AG09309 (cell line): ENCODE measurements around the gene SLC44A3.

Experiments used
- DNase-seq: peaks from one replicate; pipeline ENCODE4 v3.0.0-alpha.2; 2010; ENCODE audit warnings: low read depth
- H3K4me3 ChIP-seq: 2 replicates; pipeline ENCODE4 v1.5.1; 2011; ENCODE audit warnings: mild to moderate bottlenecking, low read depth, low read length, moderate library complexity; ENCODE audit not compliant: control insufficient read depth
- TF ChIP-seq, protein P1 (sequence below): IDR thresholded peaks from 2 replicates; pipeline ENCODE4 v1.5.1; 2011; ENCODE audit warnings: mild to moderate bottlenecking, low read depth, low read length, inconsistent platforms; ENCODE audit not compliant: insufficient read depth, control insufficient read depth; ENCODE audit errors: missing control alignments

SLC44A3 gene

DNA sequence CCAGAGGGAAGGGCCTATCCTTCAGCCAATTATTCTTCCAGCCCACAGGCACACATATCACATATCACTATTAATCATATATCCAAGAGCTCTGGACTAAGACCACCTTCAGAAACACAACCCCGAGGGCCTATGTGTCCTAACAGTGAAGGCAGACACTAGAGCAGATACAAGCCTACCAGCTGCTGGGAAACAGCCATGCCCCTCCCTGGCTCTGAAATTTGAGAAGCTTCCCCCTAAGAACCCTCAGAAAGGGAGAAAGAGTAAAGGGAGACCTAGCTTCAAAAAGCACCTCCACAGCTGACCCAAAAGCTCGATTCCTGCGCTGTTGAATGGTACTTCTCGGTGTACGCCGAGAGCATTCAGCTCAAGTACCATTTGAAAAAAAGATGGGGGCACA lies 89.3 kb downstream of the SLC44A3 start:
- no peak for DNase-seq
- TF ChIP-seq, protein P1, sequence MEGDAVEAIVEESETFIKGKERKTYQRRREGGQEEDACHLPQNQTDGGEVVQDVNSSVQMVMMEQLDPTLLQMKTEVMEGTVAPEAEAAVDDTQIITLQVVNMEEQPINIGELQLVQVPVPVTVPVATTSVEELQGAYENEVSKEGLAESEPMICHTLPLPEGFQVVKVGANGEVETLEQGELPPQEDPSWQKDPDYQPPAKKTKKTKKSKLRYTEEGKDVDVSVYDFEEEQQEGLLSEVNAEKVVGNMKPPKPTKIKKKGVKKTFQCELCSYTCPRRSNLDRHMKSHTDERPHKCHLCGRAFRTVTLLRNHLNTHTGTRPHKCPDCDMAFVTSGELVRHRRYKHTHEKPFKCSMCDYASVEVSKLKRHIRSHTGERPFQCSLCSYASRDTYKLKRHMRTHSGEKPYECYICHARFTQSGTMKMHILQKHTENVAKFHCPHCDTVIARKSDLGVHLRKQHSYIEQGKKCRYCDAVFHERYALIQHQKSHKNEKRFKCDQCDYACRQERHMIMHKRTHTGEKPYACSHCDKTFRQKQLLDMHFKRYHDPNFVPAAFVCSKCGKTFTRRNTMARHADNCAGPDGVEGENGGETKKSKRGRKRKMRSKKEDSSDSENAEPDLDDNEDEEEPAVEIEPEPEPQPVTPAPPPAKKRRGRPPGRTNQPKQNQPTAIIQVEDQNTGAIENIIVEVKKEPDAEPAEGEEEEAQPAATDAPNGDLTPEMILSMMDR, result no peak
- H3K4me3 ChIP-seq, result no peak overlapping the region

DNA sequence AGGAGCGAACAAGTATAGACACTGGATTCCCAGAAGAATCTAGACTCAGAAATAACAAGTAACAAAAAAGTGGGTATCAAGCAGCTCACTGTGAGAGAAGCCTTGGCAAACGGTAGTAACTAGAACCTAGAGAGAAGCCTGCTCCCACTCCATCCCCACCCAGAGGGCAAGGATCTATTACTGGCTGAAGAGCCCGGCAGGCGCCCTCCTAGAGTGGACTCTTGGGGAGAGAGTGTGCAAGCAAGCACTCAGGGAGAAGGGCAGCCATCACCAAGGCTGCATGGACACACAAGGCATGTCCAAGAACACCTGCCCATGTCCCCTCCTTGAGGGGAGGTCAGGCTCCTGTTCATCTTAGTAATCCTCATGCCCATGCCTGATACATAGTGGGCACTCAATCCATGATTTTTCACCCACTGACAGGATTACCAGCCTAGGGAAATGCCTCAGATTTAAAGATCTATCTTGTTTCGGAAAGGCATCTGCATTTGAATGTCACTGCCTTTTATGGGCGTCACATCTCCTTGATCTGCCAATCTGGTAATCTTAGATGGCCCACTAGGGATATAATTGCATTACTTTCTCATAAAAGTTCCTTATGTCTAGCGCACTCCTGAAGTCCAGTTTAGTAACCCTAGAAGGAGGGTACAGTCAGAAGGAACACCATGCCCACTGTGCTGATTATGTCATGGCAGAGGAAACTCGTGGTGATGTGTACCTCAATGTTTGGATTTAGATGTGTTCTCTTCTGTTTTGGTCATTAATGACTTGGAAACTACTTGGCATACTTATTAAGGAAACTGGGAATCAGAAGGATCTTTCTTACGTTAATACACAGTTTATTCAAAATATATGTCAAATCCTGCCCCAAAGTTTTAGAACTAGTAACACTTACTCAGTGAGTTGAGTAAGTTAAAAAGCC lies 92.4 kb downstream of the SLC44A3 start:
- TF ChIP-seq, protein P1, result no peak
- DNase-seq, result no peak
- H3K4me3 ChIP-seq, result no peak overlapping the region

DNA sequence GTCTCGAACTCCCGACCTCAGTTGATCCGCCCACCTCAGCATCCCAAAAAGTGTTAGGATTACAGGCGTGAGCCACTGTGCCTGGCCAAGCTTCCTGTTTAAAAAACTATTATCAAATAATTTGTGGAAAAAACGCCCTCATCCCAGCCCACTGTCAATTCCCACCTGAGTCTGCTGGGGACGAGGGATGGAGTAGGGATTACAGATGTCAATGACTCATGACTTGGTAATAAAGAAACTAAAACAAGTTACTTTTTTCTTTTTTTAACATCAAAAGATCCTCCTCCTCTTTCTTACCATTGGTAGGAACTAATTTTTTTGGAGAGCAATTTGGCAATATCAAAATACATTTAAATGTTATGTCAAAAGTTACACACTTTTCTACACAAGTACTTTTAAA lies 97.1 kb downstream of the SLC44A3 start:
- TF ChIP-seq, protein P1, result no peak
- no peak overlapping the region for H3K4me3 ChIP-seq
- DNase-seq, result no peak

DNA sequence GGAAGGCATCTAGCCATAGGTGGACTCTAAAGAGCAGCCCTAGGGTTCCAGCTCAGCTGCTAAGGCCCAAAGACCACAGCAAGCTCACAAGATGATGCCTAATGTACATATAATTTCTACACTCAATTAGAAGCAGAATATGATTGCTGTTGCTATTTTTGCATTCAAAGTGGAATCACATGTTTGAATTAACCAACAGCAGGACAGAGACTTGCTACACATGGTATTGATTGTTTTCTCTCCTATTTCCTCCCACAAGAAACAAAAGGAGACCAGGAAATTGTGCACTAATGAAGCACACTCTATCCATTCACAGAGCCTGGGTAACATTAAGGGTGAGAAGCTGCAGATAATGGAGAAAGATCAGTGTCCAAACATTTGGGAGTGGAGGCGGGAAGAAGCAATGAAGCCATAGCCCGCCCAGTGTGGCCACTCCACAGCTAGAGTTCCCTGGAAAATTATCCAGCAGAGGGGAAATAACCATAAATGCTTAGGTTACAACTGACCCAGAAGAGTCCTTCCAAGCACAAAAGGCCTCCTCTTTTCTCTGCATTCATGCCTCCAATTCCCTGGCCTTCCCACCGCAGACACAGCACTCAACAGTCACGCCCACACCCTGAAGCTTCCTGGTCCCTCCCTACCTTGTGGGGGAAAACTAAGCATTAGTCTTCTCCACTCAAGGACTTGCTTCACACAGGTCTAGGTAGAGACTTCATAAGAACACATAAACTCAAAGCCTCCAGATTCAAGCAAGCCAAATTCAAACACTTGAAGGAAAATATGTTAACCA lies 99.3 kb downstream of the SLC44A3 start:
- DNase-seq, result no peak
- no peak overlapping the region for H3K4me3 ChIP-seq
- TF ChIP-seq, protein P1, result no peak

DNA sequence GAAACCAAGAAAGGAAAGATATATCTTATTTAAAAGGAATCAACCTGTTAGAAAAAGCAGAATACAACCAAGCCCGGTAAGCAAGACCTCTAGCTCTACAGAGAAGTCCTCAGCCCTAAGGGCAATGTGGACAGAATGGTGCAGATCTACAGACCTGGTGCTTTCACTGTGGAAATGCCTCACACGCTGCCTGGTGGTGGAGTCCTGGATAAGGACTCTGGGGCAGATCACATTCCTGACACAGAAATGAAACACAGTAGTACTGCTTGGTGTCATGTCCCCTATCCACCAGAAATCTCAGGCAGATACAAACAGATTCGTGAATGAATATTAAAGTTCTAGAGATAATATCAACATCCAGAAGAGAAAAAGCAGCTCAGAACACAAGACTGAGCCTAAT lies 99.9 kb downstream of the SLC44A3 start:
- no peak overlapping the region for H3K4me3 ChIP-seq
- TF ChIP-seq, protein P1, result peak; percentile 7
- DNase-seq, result no peak

DNA sequence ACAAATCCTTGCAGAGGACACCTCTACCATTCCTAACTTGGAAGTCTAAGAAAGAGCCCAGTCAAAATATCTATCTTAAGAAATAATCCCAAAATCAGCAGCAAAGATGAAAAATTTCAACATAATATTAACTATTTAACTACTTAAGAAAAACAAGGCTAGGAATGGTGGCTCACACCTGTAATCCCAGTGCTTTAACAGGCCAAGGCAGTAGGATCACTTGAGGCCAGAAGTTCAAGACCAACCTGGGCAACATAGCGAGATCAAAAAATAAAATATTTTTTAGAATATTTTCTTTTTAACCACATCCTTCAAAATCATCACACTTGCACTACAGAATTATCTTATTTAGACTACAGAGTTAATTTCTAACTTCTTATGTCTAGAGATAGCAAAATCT lies 101.8 kb downstream of the SLC44A3 start:
- TF ChIP-seq, protein P1, result no peak
- no peak for DNase-seq
- no peak overlapping the region for H3K4me3 ChIP-seq
